Cardiac fibroblast (primary cell): ENCODE data around the gene TENT5A.
A peak's percentile ranks its signal among the peaks of the same experiment; 100 is the strongest.

Source experiments
- DNase-seq, 2 donors: peaks; one replicate each; pipeline versions ENCODE4 v3.0.0 to v3.0.0-alpha.2; 2010; ENCODE audit warnings: low read depth in 2 of 2
- H3K4me3 ChIP-seq, 2 donors: replicated peaks in 1 of 2; 1 replicate in 1 of 2; 2 replicates in 1 of 2; pipeline ENCODE4 v1.5.1; 2011; ENCODE audit warnings: low read depth in 2 of 2, low read length in 2 of 2, mild to moderate bottlenecking in 2 of 2, moderate library complexity in 1 of 2
- CTCF ChIP-seq: IDR thresholded peaks from one replicate; pipeline ENCODE4 v1.5.1; 2011; ENCODE audit warnings: low read depth, mild to moderate bottlenecking, low read length, inconsistent platforms

TENT5A gene

DNA sequence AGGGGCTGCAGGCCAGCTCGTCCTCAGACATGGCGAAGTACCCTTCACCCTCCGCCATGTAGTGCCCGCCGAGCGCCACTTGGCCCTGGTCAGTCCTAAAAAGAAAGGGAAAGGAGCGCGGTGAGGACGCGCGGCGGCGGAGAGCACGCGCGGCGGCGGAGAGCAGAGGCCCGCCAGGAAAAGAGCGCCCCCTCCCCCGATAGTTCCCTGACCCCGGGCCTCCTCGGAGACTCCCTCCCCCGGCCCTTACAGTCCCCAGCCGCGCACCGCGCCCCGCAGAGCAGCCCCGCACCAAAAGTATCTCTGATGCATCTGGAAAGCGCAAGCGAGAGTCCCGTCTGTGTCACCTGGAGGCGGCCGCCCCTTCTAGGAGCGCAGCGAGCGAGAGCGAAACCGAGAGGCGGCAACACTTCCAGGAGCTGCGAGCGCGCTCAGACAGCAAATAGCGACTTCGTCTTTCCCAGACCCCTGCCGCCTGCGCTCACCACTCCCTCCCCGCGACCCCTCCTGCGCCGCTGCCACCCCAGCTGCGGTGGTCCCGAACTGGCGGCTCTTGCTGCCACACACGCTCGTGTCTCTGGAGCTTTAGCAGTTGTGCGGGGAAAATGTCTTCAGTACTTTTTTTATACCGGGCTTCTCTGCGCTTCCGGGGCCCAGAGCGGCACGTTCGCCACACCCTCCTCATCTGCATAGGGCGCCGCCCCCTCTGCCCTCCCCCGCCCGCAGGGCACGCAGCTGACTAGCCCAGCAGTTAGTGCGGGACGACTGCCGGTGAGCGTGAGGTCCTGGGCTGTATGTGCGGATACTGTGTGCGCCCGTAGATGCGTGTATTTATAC, at the start of gene TENT5A:
TENT5A (minus strand) TSS at position 598 of the 837 bp plus-strand sequence; CDS start at position 58, 540 bp downstream.
- H3K4me3 ChIP-seq: peak within 1 kb of the TSS; percentile 89 to 95
- peak; percentile 6 for TF ChIP-seq CTCF
- peak; percentile 90 to 94 for DNase-seq

DNA sequence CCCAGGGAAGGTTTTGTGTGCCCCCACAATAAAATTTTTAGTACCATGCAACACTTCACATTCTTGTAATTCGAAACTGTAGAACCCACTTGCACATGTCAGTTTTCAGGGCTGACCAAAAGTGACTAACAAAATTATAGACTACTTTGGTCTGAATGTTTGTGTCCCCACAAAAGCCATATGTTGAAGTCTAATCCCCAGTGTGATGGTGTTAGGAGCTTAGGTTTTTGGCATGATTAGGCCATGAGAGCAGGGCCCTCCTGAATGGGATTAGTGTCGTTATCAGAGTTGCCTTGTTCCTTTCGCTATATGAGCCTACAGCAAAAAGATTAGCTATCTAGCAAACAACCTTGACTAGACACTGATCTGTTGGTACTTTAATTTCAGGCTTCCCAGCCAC, 49.0 kb upstream of the TENT5A start:
- TF ChIP-seq CTCF: no peak
- no peak overlapping the region for H3K4me3 ChIP-seq
- DNase-seq: no peak

- TF ChIP-seq CTCF: no peak
- H3K4me3 ChIP-seq: no peak overlapping the region
- DNase-seq: no peak
These were observed 48.2 kb upstream of the TENT5A start for GRCh38 chr6:81800666-81801065.

GRCh38 chr6:81799323-81799722, 46.8 kb upstream of the TENT5A start:
- DNase-seq: no peak
- TF ChIP-seq CTCF: no peak
- H3K4me3 ChIP-seq: no peak overlapping the region

- TF ChIP-seq CTCF: no peak
- no peak for DNase-seq
- no peak overlapping the region for H3K4me3 ChIP-seq
These were observed 45.1 kb upstream of the TENT5A start for GRCh38 chr6:81797591-81797990.

GRCh38 chr6:81795890-81796289, 43.4 kb upstream of the TENT5A start:
- no peak for DNase-seq
- TF ChIP-seq CTCF: no peak

More at GRCh38 chr6:81795890-81796289, 43.4 kb upstream of the TENT5A start:
- H3K4me3 ChIP-seq: no peak overlapping the region
